Measurements from ENCODE around the gene KLHL2.
"Not testable (repeated sequence)": the region's sequence is repeated elsewhere in the genome, so short reads cannot be mapped to it uniquely, and the experiment has no call there.

Gene KLHL2

DNA sequence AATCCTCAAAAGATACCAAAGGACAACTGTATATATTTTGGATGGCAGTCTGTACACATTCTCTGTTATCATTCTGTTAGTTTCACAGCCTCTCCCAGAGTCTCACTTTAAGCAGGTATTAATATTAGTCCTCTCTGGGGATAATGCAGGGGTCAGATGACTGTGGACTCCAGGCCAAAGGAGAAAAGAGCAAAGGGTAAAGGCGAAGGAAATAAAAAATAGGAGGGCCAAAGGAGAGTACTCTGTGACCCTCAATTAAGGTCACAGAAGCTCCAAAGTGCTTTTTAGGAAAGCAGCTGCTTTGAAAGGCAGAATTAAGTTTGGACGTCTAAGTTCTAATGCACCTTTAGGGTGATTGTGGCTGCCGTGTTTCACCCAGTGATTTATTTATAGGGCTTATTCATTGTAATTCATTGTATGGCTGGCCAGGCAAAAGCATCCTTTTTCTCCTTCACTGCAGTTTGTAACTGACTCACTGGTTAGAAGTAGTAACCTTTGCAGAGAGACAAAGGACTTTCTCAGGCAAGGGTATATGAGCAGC is 127.9 kb downstream of the KLHL2 start:
- DNase-seq (ENCODE audit: low spot score), result no peak
- TF ChIP-seq CTCF (IDR thresholded peaks at IDR 0.05; ENCODE audit: borderline replicate concordance, control extremely low read depth, extremely low read depth, insufficient read depth, missing control alignments), result no peak
- in situ Hi-C loops (cut with MboI; ENCODE audit: low sequenced_read_pairs, unreplicated experiment), result no loop called here

GRCh38 chr4:165336743-165337142 is 129.4 kb downstream of the KLHL2 start:
- no peak for TF ChIP-seq CTCF (IDR thresholded peaks at IDR 0.05; ENCODE audit: borderline replicate concordance, control extremely low read depth, extremely low read depth, insufficient read depth, missing control alignments)
- in situ Hi-C loops (cut with MboI; ENCODE audit: low sequenced_read_pairs, unreplicated experiment), result no loop called here
- DNase-seq (ENCODE audit: low spot score), result no peak

GRCh38 chr4:165342340-165342739 is 135.0 kb downstream of the KLHL2 start:
- in situ Hi-C loops (cut with MboI; ENCODE audit: low sequenced_read_pairs, unreplicated experiment), result loop anchor here (10.0 kb wide), 1 partner anchor 208 kb away; no protein-coding TSS in a partner anchor

GRCh38 chr4:165343353-165344191 is 136.2 kb downstream of the KLHL2 start:
- no peak for TF ChIP-seq CTCF (IDR thresholded peaks at IDR 0.05; ENCODE audit: borderline replicate concordance, control extremely low read depth, extremely low read depth, insufficient read depth, missing control alignments)
- in situ Hi-C loops (cut with MboI; ENCODE audit: low sequenced_read_pairs, unreplicated experiment), result loop anchor here (10.0 kb wide), 1 partner anchor 209 kb away; no protein-coding TSS in a partner anchor
- no peak for DNase-seq (ENCODE audit: low spot score)

More at GRCh38 chr4:165342340-165342739, 135.0 kb downstream of the KLHL2 start:
- not testable (repeated sequence) for DNase-seq (ENCODE audit: low spot score)

DNA sequence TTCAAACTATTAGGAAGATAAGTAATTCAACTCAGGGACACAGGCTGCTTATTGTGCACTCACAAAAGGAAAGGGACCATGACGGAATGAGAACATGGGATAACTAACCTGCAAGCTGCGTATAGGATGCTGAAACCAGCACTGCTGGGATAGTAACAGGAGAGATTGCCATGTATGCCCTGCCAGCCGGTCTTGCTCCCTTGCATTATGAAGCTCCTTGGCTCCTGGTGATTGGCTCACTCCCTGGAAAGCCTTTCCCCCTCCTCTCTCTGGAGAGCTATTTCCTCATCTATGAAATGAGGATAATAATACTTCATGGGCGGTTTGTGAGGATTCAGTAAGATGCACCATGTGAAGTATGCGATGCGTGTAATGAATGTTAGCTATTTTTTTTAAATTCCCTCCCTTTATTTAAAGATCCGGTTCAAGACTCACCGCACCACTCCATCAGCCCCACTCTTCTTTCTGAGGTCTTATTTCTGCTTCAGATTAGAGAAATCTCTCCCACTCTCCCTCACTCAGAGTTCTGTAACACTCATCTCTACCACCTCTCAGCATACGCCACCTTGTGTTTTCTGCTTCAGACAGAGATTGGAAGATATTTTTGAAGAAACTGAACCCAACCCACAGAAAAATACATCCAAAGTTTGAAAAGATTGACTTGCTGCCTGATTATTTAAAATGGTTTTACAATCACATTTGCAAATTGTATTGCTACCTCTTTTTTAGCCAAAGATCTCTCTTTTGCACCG is 138.5 kb downstream of the KLHL2 start:
- in situ Hi-C loops (cut with MboI; ENCODE audit: low sequenced_read_pairs, unreplicated experiment), result loop anchor here (10.0 kb wide), 1 partner anchor 211 kb away; no protein-coding TSS in a partner anchor
- no peak for TF ChIP-seq CTCF (IDR thresholded peaks at IDR 0.05; ENCODE audit: borderline replicate concordance, control extremely low read depth, extremely low read depth, insufficient read depth, missing control alignments)
- DNase-seq (ENCODE audit: low spot score), result no peak

GRCh38 chr4:165347647-165348569 is 140.5 kb downstream of the KLHL2 start:
- no peak for TF ChIP-seq CTCF (IDR thresholded peaks at IDR 0.05; ENCODE audit: borderline replicate concordance, control extremely low read depth, extremely low read depth, insufficient read depth, missing control alignments)
- in situ Hi-C loops (cut with MboI; ENCODE audit: low sequenced_read_pairs, unreplicated experiment), result loop anchor here (10.0 kb wide), 1 partner anchor 213 kb away; no protein-coding TSS in a partner anchor
- DNase-seq (ENCODE audit: low spot score), result no peak

Data from GM13976 (cell line).